HEK293 (cell line): Measurements from ENCODE around the gene GLYATL2.

Source experiments
- CTCF ChIA-PET: fragments of 350-600 bp; formaldehyde crosslinking; extraction: SDS; loops from one replicate; lab custom pipeline; 2021; ENCODE audit warnings: antibody characterized with exemption; lab: Yijun Ruan, JAX
- POLR2A ChIA-PET: fragments of 300-600 bp; formaldehyde crosslinking; extraction: SDS; loops from one replicate; lab custom pipeline; 2020; ENCODE audit warnings: antibody characterized with exemption, inconsistent platforms; lab: Yijun Ruan, JAX
- H3K27ac ChIP-seq: fragments of 200-500 bp; sonication (Bioruptor generic); 2 replicates; pipeline ENCODE4 v1.5.1; 2014; ENCODE audit warnings: low read depth, low read length, control low read depth, inconsistent platforms; ENCODE audit errors: extremely low read depth
- H3K36me3 ChIP-seq, 2 experiments: fragments of 200-500 bp in 1 of 2; sonication (Bioruptor generic) in 1 of 2; 1 replicate in 1 of 2; 2 replicates in 1 of 2; pipeline ENCODE4 v1.5.1; 2014 to 2017; ENCODE audit warnings: inconsistent platforms in 2 of 2, low read length in 2 of 2; ENCODE audit not compliant: control insufficient read depth in 2 of 2, insufficient read depth in 1 of 2
- H3K4me1 ChIP-seq: fragments of 200-500 bp; sonication (Bioruptor generic); 2 replicates; pipeline ENCODE4 v1.5.1; 2014; ENCODE audit warnings: mild to moderate bottlenecking, low read length, inconsistent platforms; ENCODE audit not compliant: control insufficient read depth, insufficient read depth
- H3K4me3 ChIP-seq: 2 replicates; pipeline ENCODE4 v1.5.1; 2011; ENCODE audit warnings: low read depth, mild to moderate bottlenecking, control low read depth, low read length, moderate library complexity
- H3K9me3 ChIP-seq: fragments of 200-500 bp; sonication (Bioruptor generic); 2 replicates; pipeline ENCODE4 v1.5.1; 2014; ENCODE audit warnings: low read depth, low read length, inconsistent platforms; ENCODE audit not compliant: control insufficient read depth, insufficient read depth
- PRDM4 ChIP-seq: fragments of 450-650 bp; formaldehyde crosslinking; IDR thresholded peaks from 2 replicates; pipeline ENCODE4 v1.5.1; 2017; ENCODE audit warnings: missing biosample characterization, missing genetic modification characterization
- YY1 ChIP-seq: fragments of 450-650 bp; formaldehyde crosslinking; IDR thresholded peaks from 2 replicates; pipeline ENCODE4 v1.5.1; 2018; ENCODE audit warnings: missing biosample characterization, missing genetic modification characterization
- ZBTB7A ChIP-seq: fragments of 450-650 bp; formaldehyde crosslinking; IDR thresholded peaks from 2 replicates; pipeline ENCODE4 v1.5.1; 2016; ENCODE audit warnings: low read depth, missing biosample characterization, missing genetic modification characterization
- ZFP41 ChIP-seq: fragments of 450-650 bp; formaldehyde crosslinking; IDR thresholded peaks from 2 replicates; pipeline ENCODE4 v1.5.1; 2016; ENCODE audit warnings: missing biosample characterization, missing genetic modification characterization, borderline replicate concordance
- ZNF112 ChIP-seq: fragments of 450-650 bp; formaldehyde crosslinking; IDR thresholded peaks from 2 replicates; pipeline ENCODE4 v1.5.0; 2017; ENCODE audit warnings: missing biosample characterization, missing genetic modification characterization
- ZNF148 ChIP-seq: fragments of 450-650 bp; formaldehyde crosslinking; IDR thresholded peaks from 2 replicates; pipeline ENCODE4 v1.5.0; 2017; ENCODE audit warnings: missing biosample characterization, missing genetic modification characterization, borderline replicate concordance
- ZNF157 ChIP-seq: fragments of 450-650 bp; formaldehyde crosslinking; IDR thresholded peaks from 2 replicates; pipeline ENCODE4 v1.5.1; 2016; ENCODE audit warnings: missing biosample characterization, missing genetic modification characterization
- ZNF266 ChIP-seq: fragments of 450-650 bp; formaldehyde crosslinking; IDR thresholded peaks from 2 replicates; pipeline ENCODE4 v1.5.1; 2016; ENCODE audit warnings: missing biosample characterization, missing genetic modification characterization, low read depth
- ZNF324 ChIP-seq: fragments of 450-650 bp; formaldehyde crosslinking; IDR thresholded peaks from 2 replicates; pipeline ENCODE4 v1.5.1; 2016; ENCODE audit warnings: missing biosample characterization, missing genetic modification characterization
- ZNF366 ChIP-seq: fragments of 450-650 bp; formaldehyde crosslinking; conservative IDR thresholded peaks from 2 replicates; pipeline ENCODE4 v1.5.1; 2016; ENCODE audit warnings: missing biosample characterization, missing genetic modification characterization
- ZNF530 ChIP-seq: fragments of 450-650 bp; formaldehyde crosslinking; IDR thresholded peaks from 2 replicates; pipeline ENCODE4 v1.5.1; 2016; ENCODE audit warnings: low read depth, missing biosample characterization, missing genetic modification characterization
- ZNF555 ChIP-seq: fragments of 450-650 bp; formaldehyde crosslinking; conservative IDR thresholded peaks from 2 replicates; pipeline ENCODE4 v1.5.1; 2017; ENCODE audit warnings: missing biosample characterization, mild to moderate bottlenecking, missing genetic modification characterization, inconsistent platforms
- ZNF561 ChIP-seq: fragments of 450-650 bp; IDR thresholded peaks from 2 replicates; pipeline ENCODE4 v1.5.1; 2018; ENCODE audit warnings: missing biosample characterization, missing genetic modification characterization, borderline replicate concordance
- ZNF776 ChIP-seq: fragments of 450-650 bp; formaldehyde crosslinking; IDR thresholded peaks from 2 replicates; pipeline ENCODE4 v1.5.0; 2017; ENCODE audit warnings: missing biosample characterization, missing genetic modification characterization, borderline replicate concordance
- ZNF792 ChIP-seq: fragments of 450-650 bp; formaldehyde crosslinking; IDR thresholded peaks from 2 replicates; pipeline ENCODE4 v1.5.1; 2016; ENCODE audit warnings: missing biosample characterization, missing genetic modification characterization
- TF ChIP-seq, protein P1 (sequence below): fragments of 450-650 bp; formaldehyde crosslinking; conservative IDR thresholded peaks from 2 replicates; pipeline ENCODE4 v1.5.1; 2016; ENCODE audit warnings: low read depth, missing biosample characterization, missing genetic modification characterization
- TF ChIP-seq, protein P2 (sequence below): fragments of 450-650 bp; formaldehyde crosslinking; IDR thresholded peaks from 2 replicates; pipeline ENCODE4 v1.5.1; 2016; ENCODE audit warnings: missing biosample characterization, missing genetic modification characterization

GLYATL2 gene

GRCh38 chr11:58864335-58864734, 19.8 kb upstream of the GLYATL2 start (continued):
- TF ChIP-seq ZNF148 = no peak
- no peak for TF ChIP-seq PRDM4 (tag by site-specific recombination)
- no peak for TF ChIP-seq ZNF157 (tag by site-specific recombination)
- no peak for TF ChIP-seq ZNF112
- TF ChIP-seq ZNF266 (tag by site-specific recombination) = no peak
- no peak for TF ChIP-seq ZNF530 (tag by site-specific recombination)

DNA sequence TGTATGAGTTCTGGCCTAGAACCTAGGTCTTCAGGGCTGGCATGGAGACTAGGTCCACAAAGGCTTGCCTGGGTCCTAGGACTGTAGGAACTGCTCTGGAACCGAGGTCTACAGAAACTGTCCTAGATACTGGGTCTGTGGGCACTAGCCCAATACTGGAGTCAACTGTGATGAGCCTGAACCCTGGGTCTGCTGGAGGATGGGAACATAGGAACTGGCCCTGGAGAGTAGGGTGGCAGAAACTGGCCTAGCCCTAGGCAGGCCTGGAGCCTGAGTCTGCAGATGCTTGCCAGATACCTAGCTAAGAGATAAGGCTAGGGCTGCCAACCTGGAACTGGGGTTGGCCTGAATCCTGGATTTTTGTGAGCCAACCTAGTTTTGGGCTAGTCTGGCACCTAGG, 19.2 kb upstream of the GLYATL2 start:
- TF ChIP-seq ZNF366 (tag by site-specific recombination) (no peak), ZNF555 (no peak), ZNF792 (tag by site-specific recombination) (no peak), ZNF324 (tag by site-specific recombination) (no peak)
- TF ChIP-seq, protein P1, sequence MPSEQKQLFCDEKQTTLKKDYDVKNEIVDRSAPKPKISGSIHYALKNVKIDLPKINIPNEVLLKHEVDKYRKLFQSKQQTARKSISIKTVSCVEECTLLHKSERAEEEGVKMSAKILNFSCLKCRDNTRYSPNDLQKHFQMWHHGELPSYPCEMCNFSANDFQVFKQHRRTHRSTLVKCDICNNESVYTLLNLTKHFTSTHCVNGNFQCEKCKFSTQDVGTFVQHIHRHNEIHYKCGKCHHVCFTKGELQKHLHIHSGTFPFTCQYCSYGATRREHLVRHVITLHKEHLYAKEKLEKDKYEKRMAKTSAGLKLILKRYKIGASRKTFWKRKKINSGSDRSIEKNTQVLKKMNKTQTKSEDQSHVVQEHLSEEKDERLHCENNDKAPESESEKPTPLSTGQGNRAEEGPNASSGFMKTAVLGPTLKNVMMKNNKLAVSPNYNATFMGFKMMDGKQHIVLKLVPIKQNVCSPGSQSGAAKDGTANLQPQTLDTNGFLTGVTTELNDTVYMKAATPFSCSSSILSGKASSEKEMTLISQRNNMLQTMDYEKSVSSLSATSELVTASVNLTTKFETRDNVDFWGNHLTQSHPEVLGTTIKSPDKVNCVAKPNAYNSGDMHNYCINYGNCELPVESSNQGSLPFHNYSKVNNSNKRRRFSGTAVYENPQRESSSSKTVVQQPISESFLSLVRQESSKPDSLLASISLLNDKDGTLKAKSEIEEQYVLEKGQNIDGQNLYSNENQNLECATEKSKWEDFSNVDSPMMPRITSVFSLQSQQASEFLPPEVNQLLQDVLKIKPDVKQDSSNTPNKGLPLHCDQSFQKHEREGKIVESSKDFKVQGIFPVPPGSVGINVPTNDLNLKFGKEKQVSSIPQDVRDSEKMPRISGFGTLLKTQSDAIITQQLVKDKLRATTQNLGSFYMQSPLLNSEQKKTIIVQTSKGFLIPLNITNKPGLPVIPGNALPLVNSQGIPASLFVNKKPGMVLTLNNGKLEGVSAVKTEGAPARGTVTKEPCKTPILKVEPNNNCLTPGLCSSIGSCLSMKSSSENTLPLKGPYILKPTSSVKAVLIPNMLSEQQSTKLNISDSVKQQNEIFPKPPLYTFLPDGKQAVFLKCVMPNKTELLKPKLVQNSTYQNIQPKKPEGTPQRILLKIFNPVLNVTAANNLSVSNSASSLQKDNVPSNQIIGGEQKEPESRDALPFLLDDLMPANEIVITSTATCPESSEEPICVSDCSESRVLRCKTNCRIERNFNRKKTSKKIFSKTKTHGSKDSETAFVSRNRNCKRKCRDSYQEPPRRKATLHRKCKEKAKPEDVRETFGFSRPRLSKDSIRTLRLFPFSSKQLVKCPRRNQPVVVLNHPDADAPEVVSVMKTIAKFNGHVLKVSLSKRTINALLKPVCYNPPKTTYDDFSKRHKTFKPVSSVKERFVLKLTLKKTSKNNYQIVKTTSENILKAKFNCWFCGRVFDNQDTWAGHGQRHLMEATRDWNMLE (tag by site-specific recombination) = no peak
- TF ChIP-seq, all 188 proteins: peak for 0
- no peaks in the 10 kb centered on the region for H3K9me3 ChIP-seq
- no peak overlapping the region for H3K27ac ChIP-seq
- no peaks in the 10 kb centered on the region for H3K4me1 ChIP-seq
- H3K4me3 ChIP-seq = no peak overlapping the region
- POLR2A ChIA-PET = no interaction called here
- no peaks in the 10 kb centered on the region for H3K36me3 ChIP-seq
- CTCF ChIA-PET = interaction anchor here (0.7 kb wide), 1 partner anchor 92 kb away, joined by 4 read pairs; no protein-coding TSS in a partner anchor

GRCh38 chr11:58861533-58861932, 17.0 kb upstream of the GLYATL2 start:
- CTCF ChIA-PET = no interaction called here
- Histone ChIP-seq H3K36me3 (no peaks in the 10 kb centered on the region), H3K4me1 (no peaks in the 10 kb centered on the region), H3K27ac (no peak overlapping the region), H3K9me3 (no peaks in the 10 kb centered on the region), H3K4me3 (no peak overlapping the region)
- TF ChIP-seq YY1 = no peak
- no peak for TF ChIP-seq ZNF561
- TF ChIP-seq ZBTB7A (tag by site-specific recombination) = no peak
- no peak for TF ChIP-seq ZFP41
- TF ChIP-seq, protein P2, sequence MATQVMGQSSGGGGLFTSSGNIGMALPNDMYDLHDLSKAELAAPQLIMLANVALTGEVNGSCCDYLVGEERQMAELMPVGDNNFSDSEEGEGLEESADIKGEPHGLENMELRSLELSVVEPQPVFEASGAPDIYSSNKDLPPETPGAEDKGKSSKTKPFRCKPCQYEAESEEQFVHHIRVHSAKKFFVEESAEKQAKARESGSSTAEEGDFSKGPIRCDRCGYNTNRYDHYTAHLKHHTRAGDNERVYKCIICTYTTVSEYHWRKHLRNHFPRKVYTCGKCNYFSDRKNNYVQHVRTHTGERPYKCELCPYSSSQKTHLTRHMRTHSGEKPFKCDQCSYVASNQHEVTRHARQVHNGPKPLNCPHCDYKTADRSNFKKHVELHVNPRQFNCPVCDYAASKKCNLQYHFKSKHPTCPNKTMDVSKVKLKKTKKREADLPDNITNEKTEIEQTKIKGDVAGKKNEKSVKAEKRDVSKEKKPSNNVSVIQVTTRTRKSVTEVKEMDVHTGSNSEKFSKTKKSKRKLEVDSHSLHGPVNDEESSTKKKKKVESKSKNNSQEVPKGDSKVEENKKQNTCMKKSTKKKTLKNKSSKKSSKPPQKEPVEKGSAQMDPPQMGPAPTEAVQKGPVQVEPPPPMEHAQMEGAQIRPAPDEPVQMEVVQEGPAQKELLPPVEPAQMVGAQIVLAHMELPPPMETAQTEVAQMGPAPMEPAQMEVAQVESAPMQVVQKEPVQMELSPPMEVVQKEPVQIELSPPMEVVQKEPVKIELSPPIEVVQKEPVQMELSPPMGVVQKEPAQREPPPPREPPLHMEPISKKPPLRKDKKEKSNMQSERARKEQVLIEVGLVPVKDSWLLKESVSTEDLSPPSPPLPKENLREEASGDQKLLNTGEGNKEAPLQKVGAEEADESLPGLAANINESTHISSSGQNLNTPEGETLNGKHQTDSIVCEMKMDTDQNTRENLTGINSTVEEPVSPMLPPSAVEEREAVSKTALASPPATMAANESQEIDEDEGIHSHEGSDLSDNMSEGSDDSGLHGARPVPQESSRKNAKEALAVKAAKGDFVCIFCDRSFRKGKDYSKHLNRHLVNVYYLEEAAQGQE (tag by site-specific recombination) = no peak
- TF ChIP-seq ZNF776 = no peak
- POLR2A ChIA-PET = no interaction called here
